Activated CD8-positive, alpha-beta memory T cell treated with anti-CD3 and anti-CD28 coated beads, Interleukin-2, amount 50 U/mL, for 24 hours (primary cell): ENCODE data around the gene ACACA.
"Not testable (repeated sequence)": the region's sequence is repeated elsewhere in the genome, so short reads cannot be mapped to it uniquely, and the experiment has no call there.

Experiments
- DNase-seq: peaks from one replicate; pipeline ENCODE4 v3.0.0-alpha.2; 2020; ENCODE audit errors: extremely low read depth

Gene ACACA

GRCh38 chr17:37098910-37099664 is 307.5 kb downstream of the ACACA start:
- no peak for DNase-seq

DNA sequence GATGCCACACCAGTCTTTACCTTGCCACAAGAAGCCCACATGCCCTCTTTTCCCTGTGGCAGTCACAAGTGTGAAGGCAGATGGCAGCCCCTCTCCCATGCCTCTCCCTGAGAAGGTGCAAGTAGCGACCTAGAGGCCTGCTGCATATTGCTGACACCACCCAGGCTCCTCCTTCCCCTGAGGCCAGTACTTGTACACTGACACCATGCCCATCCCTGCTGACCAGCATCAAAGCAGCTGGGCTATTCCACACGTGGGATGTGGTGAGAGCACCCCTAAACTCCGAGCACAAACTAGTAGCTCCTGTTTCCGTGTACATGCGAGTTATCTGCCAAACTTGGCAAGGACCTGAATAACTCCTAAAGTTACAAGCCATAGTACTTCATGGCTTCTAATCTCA is 308.5 kb downstream of the ACACA start:
- DNase-seq = no peak

GRCh38 chr17:37097154-37097553 is 309.5 kb downstream of the ACACA start:
- no peak for DNase-seq

GRCh38 chr17:37096071-37096470 is 310.6 kb downstream of the ACACA start:
- no peak for DNase-seq

DNA sequence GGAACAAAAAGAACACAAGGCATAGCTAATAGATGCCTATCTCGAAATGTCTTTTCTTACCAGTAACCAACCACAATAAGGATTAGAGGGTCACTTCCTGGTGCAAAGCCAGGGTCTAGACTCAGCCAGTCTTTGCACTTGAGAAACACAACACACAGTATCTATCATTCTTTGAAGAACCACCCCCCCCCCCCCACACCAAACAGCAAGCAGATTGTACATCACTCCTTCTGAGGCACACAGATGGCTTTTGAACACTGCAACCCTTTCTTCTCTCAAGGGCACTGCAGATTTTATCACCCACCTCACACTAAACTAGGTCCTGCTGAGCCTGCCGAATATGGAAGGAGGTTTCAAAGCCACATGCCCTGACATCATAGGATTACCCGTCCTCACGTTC is 312.2 kb downstream of the ACACA start:
- no peak for DNase-seq

DNA sequence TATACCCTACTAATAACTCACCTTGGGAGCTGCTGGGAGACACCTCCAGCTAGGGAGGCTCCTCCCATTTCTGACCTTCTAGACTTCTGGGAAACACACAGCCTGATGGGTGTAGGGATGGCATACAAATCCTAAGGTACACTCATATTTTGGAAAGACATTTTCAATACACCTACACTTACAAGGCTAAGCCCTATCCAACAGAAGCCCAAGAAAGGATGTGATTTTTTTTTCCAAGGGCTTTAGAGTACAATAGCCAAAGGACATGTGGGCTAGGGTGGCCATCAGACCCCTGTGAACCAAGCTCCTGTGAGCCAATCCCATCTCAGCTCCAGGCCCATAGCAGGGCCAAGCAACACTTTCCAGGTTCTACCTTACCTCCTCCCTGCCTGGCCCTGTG is 313.9 kb downstream of the ACACA start:
- no peak for DNase-seq

DNA sequence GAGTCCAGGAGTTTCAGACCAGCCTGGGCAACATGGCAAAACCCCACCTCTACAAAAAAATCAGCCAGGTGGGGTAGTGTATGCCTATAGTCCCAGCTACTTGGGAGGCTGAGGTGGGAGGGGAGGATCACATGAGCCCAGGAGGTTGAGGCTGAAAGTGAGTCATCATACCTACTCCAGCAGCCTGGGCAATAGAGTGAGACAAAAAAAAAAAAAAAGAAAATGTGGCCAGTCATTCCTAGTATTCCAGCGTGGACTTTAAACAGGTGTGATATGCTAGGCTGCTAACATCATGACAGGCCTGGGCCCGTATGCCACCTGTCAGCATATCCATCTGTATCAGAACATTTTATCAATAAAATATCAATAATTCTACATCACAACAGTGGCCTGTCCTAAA is 314.6 kb downstream of the ACACA start:
- DNase-seq = no peak

- DNase-seq = no peak
Observed at GRCh38 chr17:37090941-37091340, 315.7 kb downstream of the ACACA start.

GRCh38 chr17:37089956-37090355 is 316.7 kb downstream of the ACACA start:
- no peak for DNase-seq

- DNase-seq = no peak
Observed at GRCh38 chr17:37088913-37089312, 317.7 kb downstream of the ACACA start.

DNA sequence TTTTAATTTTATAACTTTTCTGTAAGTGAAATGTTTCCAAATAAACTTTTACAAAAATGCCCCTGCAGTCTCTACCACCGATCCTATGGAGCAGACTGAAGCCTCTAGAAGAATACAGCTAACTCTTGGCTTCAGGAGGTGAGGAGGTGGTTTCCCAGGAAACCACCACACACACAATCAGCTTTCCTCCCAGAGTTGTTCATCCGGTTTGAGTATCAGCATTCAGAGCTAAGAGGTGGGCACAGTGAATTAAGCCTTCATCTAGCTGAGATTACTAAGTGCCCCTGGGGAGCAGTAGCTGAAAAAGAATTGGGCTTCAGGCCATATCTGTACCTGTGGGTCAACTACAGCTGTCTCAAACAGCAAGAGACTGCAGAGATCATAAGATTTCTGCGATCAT is 318.2 kb downstream of the ACACA start:
- no peak for DNase-seq

DNA sequence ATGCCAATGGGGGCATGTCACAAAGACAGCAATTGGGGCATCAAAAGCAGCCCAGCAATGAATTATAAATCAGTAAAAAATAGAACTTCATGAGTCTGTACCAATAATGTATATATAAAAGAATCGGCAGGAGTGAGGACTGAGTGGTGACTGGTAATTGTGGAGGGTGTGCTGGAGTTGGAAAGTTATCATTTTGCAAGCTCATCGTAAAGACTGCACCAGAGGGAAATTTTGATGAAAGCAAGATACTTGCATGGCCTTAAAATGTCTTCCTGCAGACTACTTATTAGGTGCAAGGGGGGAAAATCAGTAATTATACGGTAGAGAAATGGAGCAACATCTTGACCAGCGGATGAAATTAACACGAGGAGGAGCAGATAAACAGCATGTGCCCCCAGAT is 319.0 kb downstream of the ACACA start:
- DNase-seq = no peak

- DNase-seq = no peak
Observed at GRCh38 chr17:37086948-37087347, 319.7 kb downstream of the ACACA start.

DNA sequence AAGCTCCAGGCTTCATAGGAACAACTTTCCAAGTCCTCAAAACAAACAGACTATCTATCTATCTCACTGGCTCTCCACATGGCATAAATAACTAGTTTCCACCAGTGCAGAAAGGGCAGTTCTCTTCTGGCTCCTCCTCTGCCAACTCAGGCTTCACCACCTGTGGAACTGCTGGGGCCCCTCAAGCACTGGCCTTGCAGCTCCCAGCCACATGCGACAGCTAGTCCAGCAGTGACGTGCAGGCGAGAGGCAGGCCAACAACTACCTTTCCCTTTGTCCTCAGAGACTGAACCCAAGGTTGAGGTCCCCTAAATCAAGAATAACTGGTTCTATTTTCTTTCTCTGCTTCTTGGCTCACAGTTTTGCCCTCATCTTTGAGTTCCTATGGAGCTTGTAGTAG is 320.3 kb downstream of the ACACA start:
- DNase-seq = no peak

GRCh38 chr17:37084372-37084771 is 322.3 kb downstream of the ACACA start:
- DNase-seq = no peak

- no peak for DNase-seq
Observed at GRCh38 chr17:37083456-37083855, 323.2 kb downstream of the ACACA start.

- no peak for DNase-seq
Observed at GRCh38 chr17:37082985-37083384, 323.7 kb downstream of the ACACA start.

DNA sequence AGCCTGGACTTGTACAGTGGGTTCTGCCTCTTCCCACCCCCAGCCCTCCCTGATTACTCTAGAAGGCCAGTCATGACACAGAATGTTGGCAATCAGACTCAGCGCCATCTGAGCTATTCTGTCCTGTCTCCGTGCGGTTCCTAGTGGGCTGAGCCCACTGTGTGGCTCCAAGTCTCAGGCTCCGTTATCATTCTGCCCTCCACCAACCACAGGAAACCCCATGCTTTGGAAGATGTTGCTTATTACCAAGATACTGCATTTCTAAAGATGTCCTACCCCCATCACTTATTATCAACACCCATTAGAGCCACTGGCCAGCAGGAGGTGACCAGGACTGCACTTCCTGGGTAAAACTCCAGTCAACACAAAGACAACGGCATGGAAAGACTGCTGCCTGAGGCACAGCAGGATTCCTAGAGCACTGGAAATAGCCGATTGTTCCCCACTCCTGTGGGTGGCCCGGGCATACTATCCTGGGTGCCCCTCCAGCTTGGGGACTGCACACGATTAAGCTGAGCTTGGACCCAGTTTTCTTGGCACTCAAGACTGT is 324.2 kb downstream of the ACACA start:
- no peak for DNase-seq

GRCh38 chr17:37081287-37081686 is 325.3 kb downstream of the ACACA start:
- no peak for DNase-seq

- DNase-seq = no peak
Observed at GRCh38 chr17:37079735-37080134, 326.9 kb downstream of the ACACA start.

GRCh38 chr17:37079065-37079708 is 327.4 kb downstream of the ACACA start:
- no peak for DNase-seq

DNA sequence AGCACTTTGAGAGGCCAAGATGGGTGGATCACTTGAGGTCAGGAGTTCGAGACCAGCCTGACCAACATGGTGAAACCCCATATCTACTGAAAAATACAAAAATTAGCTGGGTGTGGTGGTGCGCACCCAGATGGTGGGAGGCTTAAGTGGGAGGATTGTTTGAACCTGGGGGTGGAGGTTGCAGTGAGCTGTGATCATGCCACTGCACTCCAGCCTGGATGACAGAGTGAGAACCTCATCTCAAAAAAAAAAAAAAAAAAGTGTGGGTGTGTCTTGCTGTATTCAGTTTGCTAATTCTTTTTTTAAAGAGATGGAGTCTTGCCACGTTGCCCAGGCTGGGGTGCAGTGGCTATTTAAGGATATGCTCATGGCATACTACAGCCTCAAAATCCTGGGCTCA is 333.2 kb downstream of the ACACA start:
- not testable (repeated sequence) for DNase-seq

DNA sequence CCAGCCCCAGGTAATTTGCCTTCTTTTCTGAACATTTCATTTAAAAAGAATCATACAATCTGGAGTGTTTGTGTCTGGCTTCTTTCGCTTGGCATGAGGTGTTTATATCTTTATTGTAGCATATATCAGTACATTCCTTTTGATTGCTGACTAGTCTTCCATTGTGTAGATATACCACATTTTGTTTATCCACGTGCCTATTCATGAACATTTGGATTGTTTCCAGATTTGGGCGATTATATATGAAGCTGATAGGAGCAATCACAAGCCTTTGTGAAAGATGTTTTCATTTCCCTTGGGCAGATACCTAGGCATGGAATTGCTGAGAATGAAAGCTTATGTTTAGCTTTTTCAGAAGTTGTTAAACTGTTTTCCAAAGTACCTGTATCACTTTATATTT is 337.5 kb downstream of the ACACA start:
- DNase-seq = no peak
